ENCODE results near the gene ZNF317. TPM values are rescaled to one million over a fixed set of nuclear protein-coding genes. Genes with fewer than 3 reads are reported as not detected.
"Not testable (repeated sequence)": the region's sequence is repeated elsewhere in the genome, so short reads cannot be mapped to it uniquely, and the experiment has no call there.

The ZNF317 gene
- total RNA-seq, 4 donors from 2014 or later = 9.1 to 15.0 (median 12.2) TPM

DNA sequence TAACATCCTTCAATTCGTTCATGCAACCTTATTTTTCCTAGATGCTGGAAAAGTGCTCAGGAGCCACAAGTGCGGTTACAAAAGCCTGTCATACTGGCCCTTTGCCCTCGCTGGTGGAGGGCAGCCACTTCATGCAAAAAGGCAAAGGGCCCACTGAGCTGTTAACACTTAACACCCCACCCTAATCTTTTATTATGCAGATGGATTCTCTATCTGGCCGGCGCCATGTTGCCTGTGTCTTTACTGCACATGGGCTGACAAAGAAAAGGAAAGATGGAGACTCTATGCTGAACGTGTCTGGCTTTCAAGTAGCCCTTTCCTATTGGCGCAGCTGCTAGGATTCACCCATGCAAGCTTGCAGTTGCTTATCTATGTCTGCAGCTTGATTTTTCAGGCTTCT is 49.3 kb downstream of the ZNF317 start:
- TF ChIP-seq, protein P1, sequence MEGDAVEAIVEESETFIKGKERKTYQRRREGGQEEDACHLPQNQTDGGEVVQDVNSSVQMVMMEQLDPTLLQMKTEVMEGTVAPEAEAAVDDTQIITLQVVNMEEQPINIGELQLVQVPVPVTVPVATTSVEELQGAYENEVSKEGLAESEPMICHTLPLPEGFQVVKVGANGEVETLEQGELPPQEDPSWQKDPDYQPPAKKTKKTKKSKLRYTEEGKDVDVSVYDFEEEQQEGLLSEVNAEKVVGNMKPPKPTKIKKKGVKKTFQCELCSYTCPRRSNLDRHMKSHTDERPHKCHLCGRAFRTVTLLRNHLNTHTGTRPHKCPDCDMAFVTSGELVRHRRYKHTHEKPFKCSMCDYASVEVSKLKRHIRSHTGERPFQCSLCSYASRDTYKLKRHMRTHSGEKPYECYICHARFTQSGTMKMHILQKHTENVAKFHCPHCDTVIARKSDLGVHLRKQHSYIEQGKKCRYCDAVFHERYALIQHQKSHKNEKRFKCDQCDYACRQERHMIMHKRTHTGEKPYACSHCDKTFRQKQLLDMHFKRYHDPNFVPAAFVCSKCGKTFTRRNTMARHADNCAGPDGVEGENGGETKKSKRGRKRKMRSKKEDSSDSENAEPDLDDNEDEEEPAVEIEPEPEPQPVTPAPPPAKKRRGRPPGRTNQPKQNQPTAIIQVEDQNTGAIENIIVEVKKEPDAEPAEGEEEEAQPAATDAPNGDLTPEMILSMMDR (IDR thresholded peaks at IDR 0.05 in 4 of 5, conservative IDR thresholded peaks at IDR 0.05 in 1 of 5) = no peak
- TF ChIP-seq POLR2A (IDR thresholded peaks at IDR 0.05) = no peak
- in situ Hi-C loops (cut with MboI; ENCODE audit: low sequenced_read_pairs in 4 of 4) = no loop called here
- intact Hi-C loops (cut with DNase I; ENCODE audit: low total_unique reads) = no loop called here
- Histone ChIP-seq H3K4me1 (no peaks in the 10 kb centered on the region), H3K4me3 (no peak overlapping the region), H3K36me3 (no peaks in the 10 kb centered on the region), H3K9me3 (no peaks in the 10 kb centered on the region), H3K27me3 (no peaks in the 10 kb centered on the region), H3K27ac (no peak overlapping the region)
- DNase-seq = no peak
- ATAC-seq = no peak

DNA sequence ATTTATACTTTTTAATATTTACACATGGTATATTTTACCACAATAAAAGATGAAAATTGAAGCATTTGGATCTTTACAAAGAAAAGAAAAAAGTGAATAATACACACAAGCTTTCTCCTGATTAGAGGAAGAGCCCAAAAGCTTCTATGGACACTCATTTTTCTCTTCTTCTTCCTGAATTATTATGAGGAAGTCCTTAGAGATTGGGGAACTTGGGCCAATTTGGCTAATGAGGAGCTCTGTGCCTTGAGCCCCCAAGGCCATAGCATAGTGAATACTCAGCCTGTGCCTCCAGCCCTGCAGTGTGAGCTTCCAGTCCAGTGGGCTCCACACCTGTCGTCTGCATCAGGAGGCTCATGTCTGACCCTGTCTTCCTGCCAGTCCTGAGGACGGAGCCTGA is 57.8 kb downstream of the ZNF317 start:
- in situ Hi-C loops (cut with MboI; ENCODE audit: low sequenced_read_pairs in 4 of 4); H3K27ac ChIP-seq; H3K4me3 ChIP-seq; H3K9me3 ChIP-seq; ATAC-seq; H3K36me3 ChIP-seq; intact Hi-C loops (cut with DNase I; ENCODE audit: low total_unique reads); DNase-seq; H3K27me3 ChIP-seq; H3K4me1 ChIP-seq: not testable (repeated sequence)

DNA sequence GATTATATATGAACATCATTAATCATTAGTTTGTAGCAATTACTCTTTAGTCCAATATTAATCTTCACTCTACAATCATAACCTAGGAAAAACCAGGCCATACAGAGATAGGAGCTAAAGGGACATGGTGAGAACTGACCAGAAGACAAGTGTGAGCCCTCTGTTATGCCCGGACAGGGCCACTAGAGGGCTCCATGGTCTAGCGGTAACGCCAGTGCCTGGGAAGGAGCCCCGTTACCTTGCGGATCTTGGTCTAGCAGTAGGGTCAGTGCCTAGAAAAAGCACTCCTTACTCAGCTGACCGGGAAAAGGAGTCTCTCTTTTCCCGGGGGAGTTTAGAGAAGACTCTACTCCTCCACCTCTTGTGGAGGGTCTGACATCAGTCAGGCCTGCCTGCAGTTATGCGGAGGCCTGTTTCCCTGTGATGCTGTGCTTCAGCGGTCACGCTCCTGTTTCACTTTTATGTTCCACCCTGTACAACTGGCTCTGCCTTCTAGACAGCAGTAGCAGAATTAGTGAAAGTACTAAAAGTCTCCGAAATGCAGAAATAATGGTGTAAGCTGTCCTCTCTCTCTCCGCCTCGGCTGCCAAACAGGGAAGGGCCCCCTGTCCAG is 65.4 kb downstream of the ZNF317 start:
- Histone ChIP-seq H3K4me1 (no peaks in the 10 kb centered on the region), H3K4me3 (peak overlapping the region; percentile 18 to 38 (median 35)), H3K27me3 (peaks cover 0 to 2% (median 0%) of the 10 kb centered on the region in 3 donors), H3K9me3 (no peaks in the 10 kb centered on the region), H3K27ac (no peak overlapping the region), H3K36me3 (no peaks in the 10 kb centered on the region)
- intact Hi-C loops (cut with DNase I; ENCODE audit: low total_unique reads) = loop anchor here (1.0 kb wide), 1 partner anchor 591 kb away; no protein-coding TSS in a partner anchor
- no peak for TF ChIP-seq POLR2A (IDR thresholded peaks at IDR 0.05)
- TF ChIP-seq, protein P1 (IDR thresholded peaks at IDR 0.05 in 4 of 5, conservative IDR thresholded peaks at IDR 0.05 in 1 of 5) = peak; percentile 41 to 83 (median 63)
- DNase-seq (peak; percentile 10 to 42), ATAC-seq (no peak)
- in situ Hi-C loops (cut with MboI; ENCODE audit: low sequenced_read_pairs in 4 of 4) = loop anchor here in 3 of 4 donors (10.0 to 25.0 kb wide), 2 partner anchors 582 to 589 kb away; no protein-coding TSS in a partner anchor

Other genes starting within 250 kb of the ZNF317 start
- gene MUC16, start 130.0 kb upstream of the ZNF317 start, total RNA-seq = not detected
- not detected for gene OR1M1, start 53.3 kb upstream of the ZNF317 start, total RNA-seq
- gene OR7G2, start 32.9 kb upstream of the ZNF317 start, total RNA-seq = not detected
- not detected for gene OR7G1, start 24.6 kb upstream of the ZNF317 start, total RNA-seq
- not detected for gene OR7G3, start 13.4 kb upstream of the ZNF317 start, total RNA-seq
- gene OR7D2, start 38.6 kb downstream of the ZNF317 start, total RNA-seq = under 1 TPM in 2 of 4 donors, not detected in 2; 0.13 to 0.19 TPM
- not detected for gene OR7D4, start 79.2 kb downstream of the ZNF317 start, total RNA-seq
- gene OR7E24, start 110.5 kb downstream of the ZNF317 start, total RNA-seq = not detected
- 1 to 10 TPM in 3 of 4 donors, under 1 TPM in 1; 0.87 to 4.1 (median 1.8) TPM for gene ZNF699, start 169.4 kb downstream of the ZNF317 start, total RNA-seq
- 1 to 10 TPM; 1.4 to 3.8 (median 3.0) TPM for gene ZNF559, start 183.8 kb downstream of the ZNF317 start, total RNA-seq
- under 1 TPM; 0.19 to 0.56 (median 0.34) TPM for gene ZNF177, start 222.6 kb downstream of the ZNF317 start, total RNA-seq

Data from gastrocnemius medialis (tissue), 4 donors.